PC-9 (cell line): ENCODE data around the gene HOXA4.

Experiments
- EZH2 ChIP-seq: fragments of 200-600 bp; sonication (generic); IDR thresholded peaks from 2 replicates; pipeline ENCODE4 v1.8.0; 2017; ENCODE audit warnings: antibody characterized with exemption, low read depth
- TF ChIP-seq, protein P1 (sequence below): fragments of 200-600 bp; sonication (generic); conservative IDR thresholded peaks from 2 replicates; pipeline ENCODE4 v1.6.1; 2017; ENCODE audit warnings: mixed run types, antibody characterized with exemption, mild to moderate bottlenecking, moderate library complexity

DNA sequence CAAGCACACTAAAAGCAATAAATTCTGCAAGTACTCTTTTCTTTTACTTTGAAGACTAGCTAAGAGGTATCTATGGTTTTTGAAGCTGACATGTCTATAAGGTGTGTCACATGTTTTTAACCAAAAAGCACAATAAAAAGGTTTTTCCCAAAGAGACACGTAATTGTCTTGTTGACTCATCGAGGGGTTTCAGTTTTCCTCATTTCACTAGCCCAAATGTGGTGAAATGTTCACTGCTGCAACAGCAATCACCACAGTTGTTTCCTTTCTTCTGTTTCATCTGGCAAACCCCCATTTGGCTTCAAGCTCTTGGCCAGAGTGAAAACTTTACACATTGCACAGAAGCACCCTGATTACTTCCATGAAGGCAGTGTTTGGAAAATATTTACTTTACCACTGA lies 3.8 kb upstream of the HOXA4 start:
- TF ChIP-seq, protein P1, sequence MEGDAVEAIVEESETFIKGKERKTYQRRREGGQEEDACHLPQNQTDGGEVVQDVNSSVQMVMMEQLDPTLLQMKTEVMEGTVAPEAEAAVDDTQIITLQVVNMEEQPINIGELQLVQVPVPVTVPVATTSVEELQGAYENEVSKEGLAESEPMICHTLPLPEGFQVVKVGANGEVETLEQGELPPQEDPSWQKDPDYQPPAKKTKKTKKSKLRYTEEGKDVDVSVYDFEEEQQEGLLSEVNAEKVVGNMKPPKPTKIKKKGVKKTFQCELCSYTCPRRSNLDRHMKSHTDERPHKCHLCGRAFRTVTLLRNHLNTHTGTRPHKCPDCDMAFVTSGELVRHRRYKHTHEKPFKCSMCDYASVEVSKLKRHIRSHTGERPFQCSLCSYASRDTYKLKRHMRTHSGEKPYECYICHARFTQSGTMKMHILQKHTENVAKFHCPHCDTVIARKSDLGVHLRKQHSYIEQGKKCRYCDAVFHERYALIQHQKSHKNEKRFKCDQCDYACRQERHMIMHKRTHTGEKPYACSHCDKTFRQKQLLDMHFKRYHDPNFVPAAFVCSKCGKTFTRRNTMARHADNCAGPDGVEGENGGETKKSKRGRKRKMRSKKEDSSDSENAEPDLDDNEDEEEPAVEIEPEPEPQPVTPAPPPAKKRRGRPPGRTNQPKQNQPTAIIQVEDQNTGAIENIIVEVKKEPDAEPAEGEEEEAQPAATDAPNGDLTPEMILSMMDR: no peak
- TF ChIP-seq EZH2: no peak
